ENCODE results near the gene ZNF624. TPM values are rescaled to one million over a fixed set of nuclear protein-coding genes. Genes with fewer than 3 reads are reported as not detected.
"Not testable (repeated sequence)": the region's sequence is repeated elsewhere in the genome, so short reads cannot be mapped to it uniquely, and the experiment has no call there.

Gene ZNF624
- 3.5 TPM for total RNA-seq

GRCh38 chr17:16653367-16654041 is at the start of gene ZNF624:
TSS of gene ZNF624 (minus strand) at chr17:16653850.
- DNase-seq (ENCODE audit: low read depth in 2 of 3, low spot score in 2 of 3): peak; percentile 69 to 87 (median 83)

- not testable (repeated sequence) for DNase-seq (ENCODE audit: low read depth in 2 of 3, low spot score in 2 of 3)
Measured at GRCh38 chr17:16697603-16698002, 44.0 kb upstream of the ZNF624 start.

- DNase-seq (ENCODE audit: low read depth in 2 of 3, low spot score in 2 of 3): not testable (repeated sequence)
Measured at GRCh38 chr17:16690447-16690846, 36.8 kb upstream of the ZNF624 start.

- peak in 2 of 3 donors; percentile 50 to 52 for DNase-seq (ENCODE audit: low read depth in 2 of 3, low spot score in 2 of 3)
Measured at GRCh38 chr17:16689731-16690281, 36.2 kb upstream of the ZNF624 start, which contains the start of gene CCDC144A. TSS of gene CCDC144A (plus strand) at chr17:16690241. CDS start at chr17:16690401, 160 bp downstream.

GRCh38 chr17:16687151-16687550 is 33.5 kb upstream of the ZNF624 start:
- not testable (repeated sequence) for DNase-seq (ENCODE audit: low read depth in 2 of 3, low spot score in 2 of 3)

- not testable (repeated sequence) for DNase-seq (ENCODE audit: low read depth in 2 of 3, low spot score in 2 of 3)
Measured at GRCh38 chr17:16686019-16686418, 32.4 kb upstream of the ZNF624 start.

- DNase-seq (ENCODE audit: low read depth in 2 of 3, low spot score in 2 of 3): not testable (repeated sequence)
Measured at GRCh38 chr17:16683290-16684138, 29.9 kb upstream of the ZNF624 start.

- DNase-seq (ENCODE audit: low read depth in 2 of 3, low spot score in 2 of 3): no peak
Measured at GRCh38 chr17:16676676-16677268, 23.1 kb upstream of the ZNF624 start.

GRCh38 chr17:16666907-16667636 is 13.4 kb upstream of the ZNF624 start:
- DNase-seq (ENCODE audit: low read depth in 2 of 3, low spot score in 2 of 3): peak in 1 of 3 donors; percentile 32

- DNase-seq (ENCODE audit: low read depth in 2 of 3, low spot score in 2 of 3): not testable (repeated sequence)
Measured at GRCh38 chr17:16666553-16666906, 12.9 kb upstream of the ZNF624 start.

- DNase-seq (ENCODE audit: low read depth in 2 of 3, low spot score in 2 of 3): no peak
Measured at GRCh38 chr17:16662936-16663335, 9.3 kb upstream of the ZNF624 start.

- DNase-seq (ENCODE audit: low read depth in 2 of 3, low spot score in 2 of 3): no peak
Measured at GRCh38 chr17:16661217-16661616, 7.6 kb upstream of the ZNF624 start.

- DNase-seq (ENCODE audit: low read depth in 2 of 3, low spot score in 2 of 3): no peak
Measured at GRCh38 chr17:16652847-16653366, 743 bp downstream of the ZNF624 start.

GRCh38 chr17:16652252-16652651 is 1.4 kb downstream of the ZNF624 start:
- DNase-seq (ENCODE audit: low read depth in 2 of 3, low spot score in 2 of 3): no peak

- no peak for DNase-seq (ENCODE audit: low read depth in 2 of 3, low spot score in 2 of 3)
Measured at GRCh38 chr17:16649585-16649984, 4.1 kb downstream of the ZNF624 start.

- no peak for DNase-seq (ENCODE audit: low read depth in 2 of 3, low spot score in 2 of 3)
Measured at GRCh38 chr17:16639438-16639837, 14.2 kb downstream of the ZNF624 start.

GRCh38 chr17:16623282-16623681 is 30.4 kb downstream of the ZNF624 start:
- DNase-seq (ENCODE audit: low read depth in 2 of 3, low spot score in 2 of 3): no peak

- DNase-seq (ENCODE audit: low read depth in 2 of 3, low spot score in 2 of 3): no peak
Measured at GRCh38 chr17:16622540-16623277, 30.9 kb downstream of the ZNF624 start.

GRCh38 chr17:16617481-16618060 is 36.1 kb downstream of the ZNF624 start:
- DNase-seq (ENCODE audit: low read depth in 2 of 3, low spot score in 2 of 3): no peak

Measured in hematopoietic multipotent progenitor cell (in vitro differentiated cells).